ENCODE results near the gene HOTAIR.

- TF ChIP-seq CTCF (IDR thresholded peaks at IDR 0.05): no peak
- no peak for TF ChIP-seq POLR2AphosphoS5 (IDR thresholded peaks at IDR 0.05)
- TF ChIP-seq POLR2A (IDR thresholded peaks at IDR 0.05): no peak
- no peak for TF ChIP-seq EP300 (IDR thresholded peaks at IDR 0.05)
Observed at GRCh38 chr12:53978477-53979356, 4.0 kb upstream of the HOTAIR start.

Measured in upper lobe of left lung (tissue), 4 donors.